ENCODE measurements around the gene BPIFA2. TPM values are rescaled to one million over a fixed set of nuclear protein-coding genes. Genes with fewer than 3 reads are reported as not detected.

Gene BPIFA2
- total and polyA plus RNA-seq, 2 of the 4 experiments (the other 2 are of a cell fraction): not detected

- Histone ChIP-seq H3K9me1 (ENCODE audit: insufficient read depth, low read length) (no peaks in the 10 kb centered on the region), H2BK5ac (ENCODE audit: low read depth, low read length, poor library complexity, severe bottlenecking) (no peak overlapping the region), H2AFZ (replicated peaks; ENCODE audit: low read length, poor library complexity) (no peak overlapping the region), H4K91ac (ENCODE audit: insufficient read depth, low read depth, low read length) (no peak overlapping the region), H3K4me1 (ENCODE audit: control insufficient read depth, insufficient read depth, low read length) (no peaks in the 10 kb centered on the region), H3K18ac (ENCODE audit: low read depth, low read length) (no peak overlapping the region), H3K4me2 (ENCODE audit: low read depth, low read length) (no peak overlapping the region), H3K23ac (ENCODE audit: low read depth, low read length) (no peak overlapping the region), H3K27ac (ENCODE audit: insufficient read depth, low read length) (no peak overlapping the region), H3K9ac (ENCODE audit: low read depth, low read length) (no peak overlapping the region), H2AK5ac (ENCODE audit: low read depth, low read length) (no peak overlapping the region), H3K79me1 (ENCODE audit: low read depth in 1 of 2, low read length in 2 of 2) (no peaks in the 10 kb centered on the region), H3K56ac (ENCODE audit: extremely low read depth, insufficient read depth, low read length) (no peak overlapping the region), H2BK15ac (ENCODE audit: low read depth, low read length) (no peak overlapping the region), H3K14ac (replicated peaks; ENCODE audit: low read depth, low read length) (no peak overlapping the region), H2BK20ac (ENCODE audit: low read depth, low read length) (no peak overlapping the region), H3K36me3 (ENCODE audit: control insufficient read depth, insufficient read depth, low read length) (no peaks in the 10 kb centered on the region), H2AK9ac (replicated peaks; ENCODE audit: low read depth, low read length, poor library complexity) (no peak overlapping the region), H3K27me3 (ENCODE audit: control insufficient read depth, insufficient read depth, low read length) (no peaks in the 10 kb centered on the region; the same call in 1 of the 2 replicates), H4K8ac (ENCODE audit: low read depth in 2 of 2, low read length in 2 of 2) (no peak overlapping the region), H3K9me3 (ENCODE audit: control insufficient read depth, insufficient read depth, low read length) (no peaks in the 10 kb centered on the region), H3K4me3 (ENCODE audit: insufficient read depth, low read depth, low read length) (no peak overlapping the region), H3K4ac (ENCODE audit: low read depth, low read length) (no peak overlapping the region), H2BK120ac (ENCODE audit: low read depth, low read length) (no peak overlapping the region), H4K20me1 (ENCODE audit: insufficient read depth, low read length) (no peaks in the 10 kb centered on the region), H4K5ac (ENCODE audit: low read depth, low read length) (no peak overlapping the region)
- DNase-seq (no peak), ATAC-seq (ENCODE audit: low read depth) (no peak)
- no peak for TF ChIP-seq CEBPB (IDR thresholded peaks at IDR 0.05; ENCODE audit: low read depth, low read length)
- no peak for TF ChIP-seq SMC3 (IDR thresholded peaks at IDR 0.05; ENCODE audit: low read depth, low read length)
- no peak for TF ChIP-seq RFX5 (IDR thresholded peaks at IDR 0.05; ENCODE audit: low read depth, low read length)
- TF ChIP-seq BHLHE40 (IDR thresholded peaks at IDR 0.05; ENCODE audit: low read depth, low read length): no peak
- CTCF ChIA-PET: no interaction called here
- dilution Hi-C loops (cut with HindIII; ENCODE audit: low sequenced_read_pairs, unreplicated experiment) (no loop called here), intact Hi-C loops (cut with micrococcal nuclease) (no loop called here), in situ Hi-C loops (cut with MboI; ENCODE audit: low sequenced_read_pairs) (no loop called here)
- POLR2A ChIA-PET (ENCODE audit: unreplicated experiment): no interaction called here
- BruUV-seq (replicated peaks): no TSS peak
- WGBS, 2 experiments (ENCODE audit: extremely low coverage in 2 of 2, insufficient read length in 1 of 2): no CpG with 5 or more reads among the region's 6 CpGs
Measured at GRCh38 chr20:33178726-33179125, 10.8 kb downstream of the BPIFA2 start.

Measured in IMR-90 (cell line).